HL-60 (cell line): ENCODE data around the gene PAX5.

Experiments
- DNase-seq, 2 experiments: peaks; one replicate each; pipeline ENCODE4 v3.0.0-alpha.2; 2010 to 2020; ENCODE audit warnings: low read depth in 1 of 2, low spot score in 1 of 2
- H3K27ac ChIP-seq: fragments of 250-450 bp; sonication (Bioruptor Pico); replicated peaks from 2 replicates; pipeline ENCODE4 v1.5.1; 2020; ENCODE audit warnings: mild to moderate bottlenecking, moderate library complexity
- H3K27me3 ChIP-seq: fragments of 250-450 bp; sonication (Bioruptor Pico); 2 replicates; pipeline ENCODE4 v1.5.1; 2021; ENCODE audit warnings: mild to moderate bottlenecking, moderate library complexity; ENCODE audit not compliant: insufficient read depth, poor library complexity, severe bottlenecking
- H3K4me3 ChIP-seq: replicated peaks from 2 replicates; pipeline ENCODE4 v1.5.1; 2011; ENCODE audit warnings: mild to moderate bottlenecking, control low read depth, low read length; ENCODE audit not compliant: insufficient read depth
- CTCF ChIP-seq: IDR thresholded peaks from one replicate; pipeline ENCODE4 v1.5.1; 2011; ENCODE audit warnings: low read length, control low read depth, inconsistent platforms; ENCODE audit not compliant: insufficient read depth
- GABPA ChIP-seq: IDR thresholded peaks from 2 replicates; pipeline ENCODE4 v1.6.1; 2012; ENCODE audit warnings: low read depth
- POLR2AphosphoS5 ChIP-seq: IDR thresholded peaks from 2 replicates; pipeline ENCODE4 v1.6.1; 2012; ENCODE audit warnings: low read depth
- REST ChIP-seq: IDR thresholded peaks from 2 replicates; pipeline ENCODE4 v1.6.1; 2012; ENCODE audit warnings: low read depth; ENCODE audit not compliant: insufficient replicate concordance
- SPI1 ChIP-seq: IDR thresholded peaks from 2 replicates; pipeline ENCODE4 v1.6.1; 2012; ENCODE audit warnings: low read depth, mild to moderate bottlenecking, borderline replicate concordance

Gene PAX5

GRCh38 chr9:37001459-37001858, 32.6 kb downstream of the PAX5 start:
- no peak for DNase-seq
- H3K27ac ChIP-seq = no peak overlapping the region
- TF ChIP-seq REST = no peak
- TF ChIP-seq GABPA = no peak
- TF ChIP-seq POLR2AphosphoS5 = no peak
- no peak for TF ChIP-seq CTCF
- TF ChIP-seq SPI1 = no peak
- H3K4me3 ChIP-seq = no peak overlapping the region
- H3K27me3 ChIP-seq = peaks cover 26% of the 10 kb centered on the region

- H3K4me3 ChIP-seq = no peak overlapping the region
- TF ChIP-seq REST (no peak), SPI1 (peak; percentile 35; the same call in 1 of the 2 replicates)
- DNase-seq = peak in 1 of 2 experiments; percentile 5
- peaks cover 17% of the 10 kb centered on the region for H3K27me3 ChIP-seq
- H3K27ac ChIP-seq = no peak overlapping the region
Observed at GRCh38 chr9:36999728-37000333, 34.2 kb downstream of the PAX5 start.

GRCh38 chr9:36997414-36997813, 36.7 kb downstream of the PAX5 start:
- no peak for DNase-seq
- TF ChIP-seq REST (no peak), CTCF (no peak), SPI1 (no peak), POLR2AphosphoS5 (no peak), GABPA (no peak)
- no peak overlapping the region for H3K27ac ChIP-seq
- no peak overlapping the region for H3K4me3 ChIP-seq
- peaks cover 6% of the 10 kb centered on the region for H3K27me3 ChIP-seq
